ENCODE data around the gene TTC17.
A peak's percentile ranks its signal among the peaks of the same experiment; 100 is the strongest.
"Not testable (repeated sequence)": the region's sequence is repeated elsewhere in the genome, so short reads cannot be mapped to it uniquely, and the experiment has no call there.

The TTC17 gene

GRCh38 chr11:43462359-43462758, 103.6 kb downstream of the TTC17 start:
- no peak for DNase-seq

GRCh38 chr11:43467958-43468357, 109.2 kb downstream of the TTC17 start:
- no peak for DNase-seq

GRCh38 chr11:43477491-43477890, 118.8 kb downstream of the TTC17 start:
- not testable (repeated sequence) for DNase-seq

GRCh38 chr11:43486141-43486540, 127.4 kb downstream of the TTC17 start:
- DNase-seq: no peak

GRCh38 chr11:43489869-43490465, 131.2 kb downstream of the TTC17 start:
- no peak for DNase-seq

GRCh38 chr11:43492701-43493100, 134.0 kb downstream of the TTC17 start:
- DNase-seq: no peak

GRCh38 chr11:43493431-43493830, 134.7 kb downstream of the TTC17 start:
- DNase-seq: no peak

GRCh38 chr11:43497144-43497543, 138.4 kb downstream of the TTC17 start:
- DNase-seq: no peak

GRCh38 chr11:43498561-43498960, 139.8 kb downstream of the TTC17 start:
- DNase-seq: no peak

GRCh38 chr11:43503417-43503816, 144.7 kb downstream of the TTC17 start:
- no peak for DNase-seq

GRCh38 chr11:43504316-43504950, 145.7 kb downstream of the TTC17 start:
- DNase-seq: peak in 1 of 2 experiments; percentile 46

- DNase-seq: no peak
Measured at GRCh38 chr11:43505171-43505570, 146.5 kb downstream of the TTC17 start.

GRCh38 chr11:43507171-43507570, 148.5 kb downstream of the TTC17 start:
- no peak for DNase-seq

GRCh38 chr11:43508511-43508918, 149.8 kb downstream of the TTC17 start:
- no peak for DNase-seq

GRCh38 chr11:43511959-43512358, 153.2 kb downstream of the TTC17 start:
- DNase-seq: no peak

- DNase-seq: no peak
Measured at GRCh38 chr11:43515090-43515489, 156.4 kb downstream of the TTC17 start.

GRCh38 chr11:43516316-43516850, 157.7 kb downstream of the TTC17 start:
- no peak for DNase-seq

GRCh38 chr11:43517518-43517917, 158.8 kb downstream of the TTC17 start:
- DNase-seq: no peak

- no peak for DNase-seq
Measured at GRCh38 chr11:43518408-43519160, 159.9 kb downstream of the TTC17 start.

- DNase-seq: no peak
Measured at GRCh38 chr11:43521471-43521870, 162.8 kb downstream of the TTC17 start.

GRCh38 chr11:43523632-43524031, 164.9 kb downstream of the TTC17 start:
- DNase-seq: no peak

- DNase-seq: no peak
Measured at GRCh38 chr11:43532041-43532440, 173.3 kb downstream of the TTC17 start.

GRCh38 chr11:43537833-43538615, 179.3 kb downstream of the TTC17 start:
- no peak for DNase-seq

Measured in NCI-H446 (cell line).